Measurements from ENCODE around the gene CDH4.

- TF ChIP-seq MAX (IDR thresholded peaks at IDR 0.05) (no peak), EP300 (IDR thresholded peaks at IDR 0.05; ENCODE audit: borderline replicate concordance) (no peak)
- TF ChIP-seq, protein P1, sequence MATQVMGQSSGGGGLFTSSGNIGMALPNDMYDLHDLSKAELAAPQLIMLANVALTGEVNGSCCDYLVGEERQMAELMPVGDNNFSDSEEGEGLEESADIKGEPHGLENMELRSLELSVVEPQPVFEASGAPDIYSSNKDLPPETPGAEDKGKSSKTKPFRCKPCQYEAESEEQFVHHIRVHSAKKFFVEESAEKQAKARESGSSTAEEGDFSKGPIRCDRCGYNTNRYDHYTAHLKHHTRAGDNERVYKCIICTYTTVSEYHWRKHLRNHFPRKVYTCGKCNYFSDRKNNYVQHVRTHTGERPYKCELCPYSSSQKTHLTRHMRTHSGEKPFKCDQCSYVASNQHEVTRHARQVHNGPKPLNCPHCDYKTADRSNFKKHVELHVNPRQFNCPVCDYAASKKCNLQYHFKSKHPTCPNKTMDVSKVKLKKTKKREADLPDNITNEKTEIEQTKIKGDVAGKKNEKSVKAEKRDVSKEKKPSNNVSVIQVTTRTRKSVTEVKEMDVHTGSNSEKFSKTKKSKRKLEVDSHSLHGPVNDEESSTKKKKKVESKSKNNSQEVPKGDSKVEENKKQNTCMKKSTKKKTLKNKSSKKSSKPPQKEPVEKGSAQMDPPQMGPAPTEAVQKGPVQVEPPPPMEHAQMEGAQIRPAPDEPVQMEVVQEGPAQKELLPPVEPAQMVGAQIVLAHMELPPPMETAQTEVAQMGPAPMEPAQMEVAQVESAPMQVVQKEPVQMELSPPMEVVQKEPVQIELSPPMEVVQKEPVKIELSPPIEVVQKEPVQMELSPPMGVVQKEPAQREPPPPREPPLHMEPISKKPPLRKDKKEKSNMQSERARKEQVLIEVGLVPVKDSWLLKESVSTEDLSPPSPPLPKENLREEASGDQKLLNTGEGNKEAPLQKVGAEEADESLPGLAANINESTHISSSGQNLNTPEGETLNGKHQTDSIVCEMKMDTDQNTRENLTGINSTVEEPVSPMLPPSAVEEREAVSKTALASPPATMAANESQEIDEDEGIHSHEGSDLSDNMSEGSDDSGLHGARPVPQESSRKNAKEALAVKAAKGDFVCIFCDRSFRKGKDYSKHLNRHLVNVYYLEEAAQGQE (IDR thresholded peaks at IDR 0.05; ENCODE audit: low read depth), result no peak
These were observed 368.1 kb downstream of the CDH4 start for GRCh38 chr20:61620174-61620573.

Data from Ishikawa (cell line).